GM12878 (cell line): Measurements from ENCODE around the gene ZIK1.

Experiments used
- BHLHE40 ChIP-seq, 2 experiments: fragments of 450-650 bp in 1 of 2; IDR thresholded peaks; 2 replicates each; pipeline ENCODE4 v1.6.1; 2011 to 2017; ENCODE audit warnings: low read depth in 2 of 2, borderline replicate concordance in 1 of 2, improper control_type of control experiment in 1 of 2, low read length in 1 of 2, mild to moderate bottlenecking in 1 of 2
- SMAD5 ChIP-seq: IDR thresholded peaks from 2 replicates; pipeline ENCODE4 v1.6.1; 2016; ENCODE audit warnings: antibody characterized with exemption, low read depth
- TF ChIP-seq, protein P1 (sequence below), 3 experiments: IDR thresholded peaks in 2 of 3; conservative IDR thresholded peaks in 1 of 3; 2 replicates each; pipeline ENCODE4 v1.5.1; 2011; ENCODE audit warnings: low read depth in 3 of 3, low read length in 3 of 3, mild to moderate bottlenecking in 3 of 3, control low read depth in 2 of 3, moderate library complexity in 2 of 3, inconsistent platforms in 1 of 3, mixed read lengths in 1 of 3; ENCODE audit not compliant: control insufficient read depth in 2 of 3, insufficient read depth in 1 of 3; ENCODE audit errors: extremely low read depth in 1 of 3

DNA sequence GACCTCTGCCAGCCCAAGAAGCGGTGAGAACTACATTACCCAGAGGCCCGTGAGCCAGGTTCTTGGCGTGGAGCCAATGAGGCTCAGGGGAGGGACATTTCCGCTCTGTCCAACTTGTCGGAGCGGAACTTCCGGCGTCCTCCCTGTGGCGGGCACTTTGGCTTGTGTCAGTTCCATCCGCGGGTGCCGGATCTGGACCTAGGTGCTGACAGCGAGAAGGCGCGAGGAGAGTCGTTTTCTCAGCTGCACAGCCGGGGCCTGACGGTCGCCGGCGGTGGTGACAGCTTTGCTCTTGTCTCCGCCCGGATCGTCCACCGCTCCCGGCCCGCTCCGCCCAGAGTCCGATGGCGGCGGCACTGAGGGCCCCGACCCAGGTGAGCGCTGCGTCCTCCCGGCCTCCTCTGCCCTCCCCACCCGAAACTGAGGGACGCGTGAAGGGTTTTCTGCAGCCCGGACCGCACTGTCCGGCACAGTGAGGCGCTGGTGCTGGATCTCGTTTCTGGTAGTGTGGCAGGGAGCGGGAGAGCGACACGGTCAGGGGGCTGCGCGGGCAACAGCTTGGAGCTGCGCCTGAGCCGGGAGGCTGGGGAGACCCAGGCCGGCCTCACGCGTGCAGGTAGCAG lies 15.9 kb downstream of the ZIK1 start, which contains the start of gene ZNF530:
- TF ChIP-seq, protein P1, sequence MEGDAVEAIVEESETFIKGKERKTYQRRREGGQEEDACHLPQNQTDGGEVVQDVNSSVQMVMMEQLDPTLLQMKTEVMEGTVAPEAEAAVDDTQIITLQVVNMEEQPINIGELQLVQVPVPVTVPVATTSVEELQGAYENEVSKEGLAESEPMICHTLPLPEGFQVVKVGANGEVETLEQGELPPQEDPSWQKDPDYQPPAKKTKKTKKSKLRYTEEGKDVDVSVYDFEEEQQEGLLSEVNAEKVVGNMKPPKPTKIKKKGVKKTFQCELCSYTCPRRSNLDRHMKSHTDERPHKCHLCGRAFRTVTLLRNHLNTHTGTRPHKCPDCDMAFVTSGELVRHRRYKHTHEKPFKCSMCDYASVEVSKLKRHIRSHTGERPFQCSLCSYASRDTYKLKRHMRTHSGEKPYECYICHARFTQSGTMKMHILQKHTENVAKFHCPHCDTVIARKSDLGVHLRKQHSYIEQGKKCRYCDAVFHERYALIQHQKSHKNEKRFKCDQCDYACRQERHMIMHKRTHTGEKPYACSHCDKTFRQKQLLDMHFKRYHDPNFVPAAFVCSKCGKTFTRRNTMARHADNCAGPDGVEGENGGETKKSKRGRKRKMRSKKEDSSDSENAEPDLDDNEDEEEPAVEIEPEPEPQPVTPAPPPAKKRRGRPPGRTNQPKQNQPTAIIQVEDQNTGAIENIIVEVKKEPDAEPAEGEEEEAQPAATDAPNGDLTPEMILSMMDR (IDR thresholded peaks at IDR 0.05 in 2 of 3, conservative IDR thresholded peaks at IDR 0.05 in 1 of 3; ENCODE audit: control insufficient read depth in 2 of 3, extremely low read depth in 1 of 3, insufficient read depth in 1 of 3, low read depth in 3 of 3, low read length in 3 of 3) = no peak
- TF ChIP-seq BHLHE40 (IDR thresholded peaks at IDR 0.05; ENCODE audit: borderline replicate concordance in 1 of 2, low read depth in 2 of 2, low read length in 1 of 2) = peak in 1 of 2 experiments; percentile 18; a peak in 1 of 4 replicates
- no peak for TF ChIP-seq SMAD5
